K562 (cell line): ENCODE measurements around the gene CYP2R1. TPM values are rescaled to one million over a fixed set of nuclear protein-coding genes. Genes with fewer than 3 reads are reported as not detected.

Experiments used
- ELK3 ChIP-seq: fragments of 450-650 bp; formaldehyde crosslinking; IDR thresholded peaks from 2 replicates; pipeline ENCODE4 v1.4.0; 2020; ENCODE audit warnings: mild to moderate bottlenecking
- HDAC3 ChIP-seq: fragments of 450-650 bp; IDR thresholded peaks from 2 replicates; pipeline ENCODE4 v1.6.1; 2018; ENCODE audit warnings: borderline replicate concordance, mild to moderate bottlenecking, moderate library complexity; ENCODE audit not compliant: partially characterized antibody
- HOXB6 ChIP-seq: fragments of 250-450 bp; sonication (Bioruptor Pico); IDR thresholded peaks from 2 replicates; pipeline ENCODE4 v1.5.1; 2022; ENCODE audit warnings: mild to moderate bottlenecking, borderline replicate concordance
- MECOM ChIP-seq: fragments of 250-450 bp; sonication (Bioruptor Pico); IDR thresholded peaks from 2 replicates; pipeline ENCODE4 v1.8.0; 2022; ENCODE audit warnings: inconsistent platforms
- NR4A1 ChIP-seq, 2 experiments: fragments of 250-450 bp in 1 of 2; fragments of 450-650 bp in 1 of 2; sonication (Bioruptor Pico) in 1 of 2; IDR thresholded peaks; 2 replicates each; pipeline versions ENCODE4 v1.4.0 to v1.6.1; 2016 to 2020; ENCODE audit warnings: mild to moderate bottlenecking in 2 of 2, missing compliant biosample characterization in 1 of 2, missing genetic modification characterization in 1 of 2, moderate library complexity in 1 of 2
- SIX5 ChIP-seq, 2 experiments: IDR thresholded peaks; 2 replicates each; pipeline ENCODE4 v1.6.1; 2011; ENCODE audit warnings: low read length in 2 of 2, borderline replicate concordance in 1 of 2, low read depth in 1 of 2, mild to moderate bottlenecking in 1 of 2, moderate library complexity in 1 of 2; ENCODE audit not compliant: insufficient read depth in 1 of 2
- SNRNP70 ChIP-seq: fragments of 200-400 bp; formaldehyde crosslinking; optimal IDR thresholded peaks from 2 replicates; pipeline ENCODE3; 2017; ENCODE audit warnings: low read depth, low read length
- SOX6 ChIP-seq: fragments of 450-650 bp; IDR thresholded peaks from 2 replicates; pipeline ENCODE4 v1.6.1; 2014; ENCODE audit warnings: mild to moderate bottlenecking
- TRIM24 ChIP-seq, 2 experiments: fragments of 450-650 bp; IDR thresholded peaks; 2 replicates each; pipeline ENCODE4 v1.6.1; 2016
- USF2 ChIP-seq: sonication (generic); formaldehyde crosslinking; IDR thresholded peaks from 2 replicates; pipeline ENCODE4 v1.5.0; 2020; ENCODE audit warnings: missing genetic modification reagents
- WHSC1 ChIP-seq: IDR thresholded peaks from one replicate; pipeline ENCODE4 v1.6.1; 2012; ENCODE audit warnings: low read length, control low read depth, inconsistent platforms
- ZEB2 ChIP-seq: fragments of 450-650 bp; IDR thresholded peaks from 2 replicates; pipeline ENCODE4 v1.6.1; 2016
- ZMIZ1 ChIP-seq, 2 experiments: fragments of 150-350 bp in 1 of 2; IDR thresholded peaks; 2 replicates each; pipeline ENCODE4 v1.6.1; 2012 to 2016; ENCODE audit warnings: low read depth in 2 of 2, low read length in 2 of 2, mild to moderate bottlenecking in 1 of 2, moderate library complexity in 1 of 2
- ZNF140 ChIP-seq: fragments of 250-450 bp; sonication (Bioruptor Pico); IDR thresholded peaks from 2 replicates; pipeline ENCODE4 v1.8.0; 2021; ENCODE audit warnings: moderate library complexity, mild to moderate bottlenecking, inconsistent platforms
- ZNF609 ChIP-seq: sonication (generic); formaldehyde crosslinking; IDR thresholded peaks from 2 replicates; pipeline ENCODE4 v1.8.1; 2023; ENCODE audit warnings: missing genetic modification reagents, mild to moderate bottlenecking, borderline replicate concordance
- ZSCAN32 ChIP-seq: fragments of 450-650 bp; formaldehyde crosslinking; IDR thresholded peaks from 2 replicates; pipeline ENCODE4 v1.4.0; 2020; ENCODE audit warnings: mild to moderate bottlenecking, moderate library complexity
- polyA plus RNA-seq, 8 experiments: library from polyadenylated mRNA; depleted of rRNA in 4 of 8; stranded (reverse) in 5 of 8; unstranded in 3 of 8; fragments of >200 nt; fragmentation: Nextera tagmentation in 2 of 8; fragmentation: Illumina TruSeq in 1 of 8; extraction: Ambion mirVana in 2 of 8; extraction: Trizol in 1 of 8; gene quantifications; 2 replicates each; pipeline versions ENCODE4 v1.2.1 to v1.2.3, GENCODE V29; 2011 to 2014; ENCODE audit warnings: inconsistent platforms in 1 of 8, missing spikeins in 1 of 8
- total RNA-seq, 7 experiments: library from RNA; depleted of rRNA in 6 of 7; stranded (reverse); fragments of >200 nt in 6 of 7; fragmentation: Illumina TruSeq in 2 of 7; extraction: Trizol in 2 of 7; gene quantifications; 2 replicates each; pipeline versions ENCODE4 v1.2.1 to v1.2.3, GENCODE V29; 2011 to 2021; ENCODE audit warnings: low replicate concordance in 1 of 7

CYP2R1 gene
- total and polyA plus RNA-seq, 9 of the 15 experiments (the other 6 are each of a cell fraction or from before 2014, with no cell fraction given), result 19.4 to 40.5 (median 29.4) TPM

GRCh38 chr11:14852571-14853177 is 39.4 kb downstream of the CYP2R1 start (continued):
- TF ChIP-seq ZNF609 (CRISPR knock-in tag) (no peak), TRIM24 (IDR thresholded peaks at IDR 0.05) (peak; percentile 91 to 96), ZEB2 (peak; percentile 77; the same call in 1 of the 2 replicates), ZSCAN32 (CRISPR knock-in tag) (peak; percentile 85), WHSC1 (no peak), ZNF140 (CRISPR knock-in tag) (no peak), SNRNP70 (no peak), HDAC3 (no peak), SIX5 (IDR thresholded peaks at IDR 0.05; ENCODE audit: borderline replicate concordance in 1 of 2, insufficient read depth in 1 of 2, low read depth in 1 of 2, low read length in 2 of 2) (no peak), SOX6 (peak; percentile 67), NR4A1 (CRISPR knock-in tag; IDR thresholded peaks at IDR 0.05) (no peak), NR4A1 (tag; IDR thresholded peaks at IDR 0.05) (peak; percentile 64; the same call in 1 of the 2 replicates), ELK3 (CRISPR knock-in tag) (no peak), MECOM (peak; percentile 56; the same call in 1 of the 2 replicates), USF2 (CRISPR knock-in tag) (no peak), ZMIZ1 (IDR thresholded peaks at IDR 0.05; ENCODE audit: low read depth in 2 of 2, low read length in 2 of 2) (no peak), HOXB6 (CRISPR knock-in tag) (no peak)
